PC-9 (cell line): ENCODE results near the gene SDCCAG8.

Experiments
- CTCF ChIP-seq: fragments of 200-600 bp; sonication (generic); conservative IDR thresholded peaks from 2 replicates; pipeline ENCODE4 v1.6.1; 2017; ENCODE audit warnings: mixed run types, antibody characterized with exemption, mild to moderate bottlenecking, moderate library complexity
- EZH2 ChIP-seq: fragments of 200-600 bp; sonication (generic); IDR thresholded peaks from 2 replicates; pipeline ENCODE4 v1.8.0; 2017; ENCODE audit warnings: antibody characterized with exemption, low read depth

GRCh38 chr1:243497939-243498681 lies 242.3 kb downstream of the SDCCAG8 start:
- no peak for TF ChIP-seq CTCF
- no peak for TF ChIP-seq EZH2
